Astrocyte of the hippocampus (primary cell): ENCODE data around the gene IL31.

Experiments used
- DNase-seq: peaks from one replicate; pipeline ENCODE4 v3.0.0; 2011; ENCODE audit warnings: low read depth, low spot score

Gene IL31

DNA sequence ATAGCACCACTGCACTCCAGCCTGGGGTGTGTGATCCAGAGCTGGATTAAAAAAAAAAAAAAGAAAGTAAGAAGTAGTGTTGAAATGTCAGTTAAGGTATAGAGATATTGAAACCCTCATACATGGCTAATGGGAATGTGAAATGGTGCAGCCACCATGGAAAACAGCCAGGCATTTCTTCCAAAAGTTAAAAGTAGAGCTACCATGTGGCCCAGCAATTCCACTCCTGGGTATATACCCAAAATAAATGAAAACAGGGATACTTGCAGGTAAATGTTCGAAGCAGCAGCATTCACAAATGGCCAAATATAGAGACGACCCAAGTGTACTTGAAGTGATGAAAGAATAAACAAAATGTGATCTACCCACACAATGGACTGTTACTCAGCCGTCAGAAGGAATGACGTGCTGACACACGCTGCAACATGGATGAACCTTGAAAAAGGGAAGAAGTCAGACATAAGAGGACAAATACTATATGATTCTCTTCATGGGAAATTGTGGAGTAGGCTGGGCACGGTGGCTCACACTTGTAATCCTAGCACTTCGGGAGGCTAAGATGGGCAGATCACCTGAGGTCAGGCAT is 15.2 kb downstream of the IL31 start:
- DNase-seq = no peak

DNA sequence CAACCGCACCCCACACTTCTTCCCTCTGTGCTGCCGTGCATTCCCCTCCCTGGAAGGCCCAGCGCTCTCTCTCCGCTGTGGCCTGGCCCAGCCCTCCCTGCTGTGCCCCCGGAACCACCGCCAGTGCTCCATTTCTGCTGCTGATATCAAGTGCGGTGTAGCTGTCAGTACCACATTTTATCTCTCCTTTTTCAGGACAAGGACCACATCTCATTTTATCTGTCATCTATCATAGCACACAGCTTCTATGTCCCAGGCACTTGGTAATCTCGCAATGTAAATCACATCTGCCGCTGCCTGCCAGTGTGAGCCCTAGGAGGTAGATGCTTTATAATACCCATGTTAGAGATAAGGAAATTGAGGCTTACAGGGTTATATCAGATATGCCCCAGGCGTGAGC is 18.3 kb downstream of the IL31 start:
- no peak for DNase-seq

DNA sequence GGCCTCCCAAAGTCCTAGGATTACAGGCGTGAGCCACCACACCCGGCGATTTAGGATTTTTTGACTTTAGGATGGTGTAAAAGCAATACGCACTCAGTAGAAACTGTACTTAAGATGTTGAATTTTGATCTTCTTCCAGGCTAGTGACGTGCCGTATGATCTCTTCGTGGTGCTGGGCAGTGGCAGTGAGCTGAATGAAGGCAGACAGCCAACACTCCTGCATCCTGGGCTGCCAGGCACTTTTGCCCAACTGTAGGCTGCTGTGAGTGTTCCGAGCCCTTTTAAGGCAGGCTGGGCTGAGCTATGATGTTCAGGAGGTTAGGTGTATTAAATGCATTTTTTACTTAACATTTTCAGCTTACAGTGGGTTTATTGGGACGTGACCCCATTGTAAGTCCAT is 21.3 kb downstream of the IL31 start:
- no peak for DNase-seq

DNA sequence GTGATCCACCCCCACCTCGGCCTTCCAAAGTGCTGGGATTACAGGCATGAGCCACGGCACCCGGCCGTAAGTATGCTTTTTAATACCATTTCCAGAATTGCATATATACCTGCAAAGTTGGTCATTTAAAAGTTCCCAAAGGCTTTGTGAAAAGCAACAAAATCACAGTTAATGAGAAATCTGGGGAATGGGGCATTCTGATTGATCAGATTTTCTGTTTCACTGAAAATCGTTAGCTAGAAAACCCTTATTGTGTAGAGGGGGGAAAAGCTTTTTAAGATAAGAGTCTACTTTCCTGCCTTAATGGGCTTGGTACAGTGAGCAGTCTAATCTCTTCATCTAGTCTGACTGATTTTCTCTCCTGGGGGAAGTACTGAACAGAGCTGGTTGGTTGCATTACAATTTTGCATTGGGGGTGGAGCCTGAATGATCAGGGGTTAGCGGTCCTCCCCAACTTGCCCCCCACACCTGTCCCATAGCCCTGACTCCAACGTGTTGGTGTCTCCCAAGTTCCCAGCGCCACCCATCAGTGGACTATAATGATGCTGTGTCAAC is 23.8 kb downstream of the IL31 start:
- DNase-seq = no peak

DNA sequence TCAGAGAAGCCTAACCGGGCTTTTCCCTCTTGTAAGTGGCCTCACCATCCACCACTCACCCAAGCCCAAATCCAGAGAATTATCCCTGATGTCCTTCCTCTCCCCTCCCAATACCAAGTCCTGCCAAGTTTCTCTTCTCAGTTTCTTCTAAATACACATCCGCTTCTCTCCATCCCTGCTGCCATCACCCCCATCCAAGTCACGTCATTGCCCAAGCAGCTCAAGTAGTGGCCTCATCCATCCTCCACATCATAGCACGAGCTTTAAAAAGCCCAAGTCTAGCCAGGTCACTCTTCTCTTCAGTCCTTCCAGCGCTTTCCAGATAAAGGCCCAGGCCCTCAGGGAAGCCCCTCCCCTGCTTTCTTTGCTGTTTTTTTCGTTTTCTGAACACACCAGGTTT is 25.4 kb downstream of the IL31 start:
- no peak for DNase-seq

DNA sequence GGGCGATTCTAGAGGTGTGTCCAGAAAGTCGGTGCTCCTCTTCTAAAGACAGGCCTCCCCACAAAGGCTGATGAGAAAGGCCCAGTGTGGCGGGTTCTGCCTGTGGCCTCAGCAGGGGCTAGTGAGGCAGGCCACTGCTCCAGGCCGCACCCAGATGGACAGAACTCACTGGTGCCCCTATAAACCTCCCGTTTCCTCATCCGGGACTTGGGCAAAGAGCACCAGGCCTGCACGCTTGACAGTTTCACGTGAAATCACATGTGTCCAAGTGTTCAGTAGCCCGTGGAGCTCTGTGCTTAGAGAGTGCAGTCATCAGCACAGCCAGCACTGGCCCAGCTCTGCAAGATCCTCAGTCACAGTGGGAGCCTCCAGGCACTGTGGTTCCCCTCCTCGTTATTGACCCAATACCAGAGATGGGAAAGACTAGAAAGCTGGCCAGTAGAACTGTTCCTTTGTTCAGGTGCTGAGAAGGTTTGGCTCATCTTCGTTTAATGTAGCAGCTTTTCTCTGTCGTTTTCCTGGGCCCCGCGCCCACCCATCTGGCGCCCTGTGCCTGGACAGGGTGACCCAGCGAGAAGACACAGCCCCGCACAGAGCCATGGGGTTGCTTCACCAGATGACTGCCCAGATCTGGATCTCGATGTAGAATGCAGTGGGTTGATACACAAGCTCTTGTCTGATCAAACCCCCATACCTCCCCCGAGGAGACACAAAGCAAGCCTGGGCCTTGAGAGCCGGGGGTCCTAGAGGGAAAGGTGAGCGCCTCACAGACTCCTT is 26.3 kb downstream of the IL31 start:
- DNase-seq = no peak

DNA sequence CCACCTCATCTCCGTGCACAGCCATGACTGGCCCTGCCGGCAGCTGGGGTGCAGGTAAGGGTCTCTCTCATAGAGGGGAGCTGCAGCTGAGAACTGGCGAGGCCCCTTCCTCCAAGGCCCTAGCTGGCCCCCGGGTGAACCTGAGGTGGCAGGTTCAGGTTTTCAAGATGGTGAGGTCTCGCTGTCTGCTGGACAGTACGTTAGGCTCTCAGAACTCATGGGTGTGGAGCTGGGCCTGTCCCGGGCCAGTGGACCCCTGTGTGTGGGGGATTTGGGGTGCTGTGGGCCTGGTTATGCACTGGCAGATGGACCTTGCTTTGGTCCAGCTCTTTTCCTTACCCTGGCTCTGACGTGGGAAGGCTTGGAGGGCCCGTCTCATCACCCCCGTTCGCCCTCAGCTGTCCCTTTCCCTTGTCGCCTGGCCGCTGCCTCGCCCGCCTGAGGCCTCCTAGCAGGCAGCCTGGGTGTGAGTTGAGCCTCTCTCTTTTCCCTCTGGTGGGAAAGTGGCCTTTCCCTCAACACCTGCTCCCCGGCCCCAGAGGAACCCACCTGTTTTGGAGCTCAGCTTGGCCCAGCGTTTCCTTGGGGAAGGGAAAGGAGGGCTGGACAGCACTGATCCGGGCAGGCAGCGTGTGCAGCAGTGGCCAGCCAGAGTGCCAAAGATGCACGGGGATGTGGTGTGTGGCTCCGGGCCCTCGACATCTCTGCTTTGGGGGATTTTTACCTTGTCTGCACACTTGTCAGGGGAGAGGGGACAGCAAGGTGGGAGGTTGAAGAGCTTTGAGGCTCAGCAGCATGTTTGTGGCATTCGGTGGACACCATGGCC is 28.3 kb downstream of the IL31 start:
- DNase-seq = no peak

DNA sequence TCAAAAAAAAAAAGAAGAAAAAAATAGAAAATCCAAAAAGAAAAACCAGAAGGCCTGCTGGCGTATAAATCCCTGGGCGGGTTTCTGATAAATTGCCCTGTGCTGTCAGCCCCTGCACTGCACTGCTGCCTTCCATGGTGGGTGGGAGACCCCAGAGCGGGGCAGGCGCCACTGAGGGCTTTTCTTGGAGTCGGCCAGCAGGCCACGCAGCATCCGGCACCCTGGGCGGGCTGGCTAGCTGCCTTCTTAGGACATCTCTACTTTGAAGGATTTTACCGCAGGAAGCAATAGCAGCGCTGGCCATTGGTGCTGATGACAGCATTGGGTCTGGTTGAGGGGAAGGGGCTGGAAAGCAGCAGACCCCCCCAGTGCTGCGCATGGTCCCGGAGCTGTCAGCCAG is 29.1 kb downstream of the IL31 start:
- DNase-seq = no peak

DNA sequence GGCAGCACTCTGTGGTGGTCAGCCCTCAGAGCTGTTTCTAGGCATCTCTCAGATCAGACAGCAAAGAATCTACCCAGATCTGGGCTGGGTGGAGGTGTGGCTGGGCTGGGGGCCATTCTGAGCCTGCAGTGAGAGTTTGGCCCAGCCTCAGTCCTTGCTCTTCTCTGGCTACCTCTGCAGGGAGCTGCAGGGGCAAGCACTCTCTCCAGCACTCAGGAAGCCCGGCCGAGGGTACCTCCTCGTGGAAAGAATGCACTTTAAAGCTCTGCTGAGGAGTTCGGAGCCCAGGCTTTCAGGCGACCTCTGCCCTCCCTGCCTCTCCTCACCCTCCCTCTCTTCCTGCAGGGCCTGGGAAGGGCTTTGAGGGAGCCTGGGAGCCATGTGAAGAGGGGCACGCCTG is 31.2 kb downstream of the IL31 start:
- no peak for DNase-seq

DNA sequence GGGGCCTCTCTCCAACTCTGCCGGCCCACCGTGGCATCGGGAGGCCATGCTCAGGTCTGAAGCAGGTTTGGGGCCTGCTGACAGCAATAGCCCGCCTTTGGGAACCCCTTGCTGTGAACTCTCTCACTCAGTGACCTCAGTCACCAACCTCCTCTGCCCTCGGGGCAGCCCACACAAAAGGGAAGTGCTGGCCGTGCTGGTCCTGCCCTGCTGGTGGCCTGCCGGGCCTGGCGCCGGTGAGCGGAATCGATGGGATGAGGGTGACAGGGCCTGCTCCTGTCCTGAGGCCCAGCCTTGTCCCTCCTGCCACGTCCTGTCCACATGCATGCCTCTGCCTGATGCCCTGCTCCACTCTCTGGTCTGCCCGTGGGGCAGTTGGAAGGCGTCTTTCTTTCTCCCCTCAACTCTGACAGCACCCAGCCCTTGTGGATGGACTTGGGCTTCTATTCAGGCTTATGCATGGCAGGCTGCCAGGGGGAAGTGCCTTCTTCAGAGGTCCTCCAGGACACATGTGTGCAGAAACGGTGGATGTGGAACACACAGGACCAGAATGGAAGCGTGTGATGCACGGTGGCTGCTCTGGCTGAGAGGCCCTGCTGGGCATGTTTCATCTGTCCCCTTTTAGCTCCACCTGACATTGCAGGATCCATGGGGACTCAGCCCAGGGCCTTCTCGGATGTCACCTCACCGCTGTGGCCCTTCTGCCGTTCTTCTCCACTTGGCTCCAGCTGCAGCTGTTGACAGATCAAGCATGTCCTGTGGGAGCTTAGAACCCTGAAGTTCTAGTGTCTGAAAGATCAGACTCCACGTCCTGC is 31.9 kb downstream of the IL31 start:
- DNase-seq = no peak

DNA sequence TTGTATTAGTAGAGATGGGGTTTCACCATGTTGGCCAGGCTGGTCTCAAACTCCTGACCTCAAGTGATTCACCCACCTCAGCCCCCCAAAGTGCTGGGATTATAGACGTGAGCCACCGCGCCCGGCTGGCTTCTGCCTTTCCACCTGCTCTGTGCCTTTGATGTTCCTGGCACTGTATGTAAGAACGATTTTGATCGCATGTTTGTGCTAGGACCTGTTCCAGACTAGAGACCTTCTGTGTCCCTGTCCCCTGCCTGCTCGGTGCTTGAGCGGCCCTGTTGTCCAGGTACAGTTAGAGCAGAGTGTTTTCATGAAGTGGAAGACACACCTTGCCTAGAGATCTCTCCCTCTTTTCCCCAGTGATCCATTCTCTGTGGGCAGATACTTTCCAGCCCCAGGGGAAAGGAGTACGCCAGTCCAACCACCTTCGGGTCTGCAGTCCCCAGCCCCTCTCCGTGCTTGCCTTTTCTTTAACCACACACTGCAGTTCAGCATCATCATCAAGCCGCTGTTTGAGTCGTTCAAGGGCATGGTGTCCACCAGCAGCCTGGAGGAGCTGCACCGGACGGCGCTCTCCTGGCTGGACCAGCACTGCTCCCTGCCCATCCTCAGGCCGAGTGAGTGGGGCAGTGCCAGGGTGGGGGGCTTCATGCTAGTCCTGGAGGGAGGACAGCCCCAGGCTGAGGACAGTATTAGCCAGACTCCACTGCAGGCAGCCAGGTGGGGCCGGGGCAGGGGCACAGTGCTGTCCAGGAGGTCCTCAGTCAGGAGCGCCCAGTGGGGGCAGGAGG is 33.4 kb downstream of the IL31 start:
- DNase-seq = no peak

DNA sequence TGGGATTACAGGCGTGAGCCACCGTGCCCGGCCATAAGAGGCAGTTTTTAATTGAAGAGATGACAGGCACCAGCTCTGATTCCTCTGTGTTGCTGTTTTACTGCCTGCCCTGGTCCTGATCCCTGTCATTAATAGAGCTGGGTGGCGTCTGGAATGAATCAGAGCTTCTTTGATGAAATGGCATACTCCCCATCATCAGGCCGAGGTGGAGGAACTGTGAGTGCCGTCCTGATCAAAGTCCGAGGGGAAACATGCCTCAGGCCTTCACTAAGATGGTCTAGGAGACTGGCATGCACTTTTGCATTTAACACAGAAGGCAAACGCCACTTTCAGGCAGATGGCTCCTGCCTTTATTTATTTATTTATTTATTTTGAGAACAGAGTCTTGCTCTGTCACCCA is 34.1 kb downstream of the IL31 start:
- no peak for DNase-seq

DNA sequence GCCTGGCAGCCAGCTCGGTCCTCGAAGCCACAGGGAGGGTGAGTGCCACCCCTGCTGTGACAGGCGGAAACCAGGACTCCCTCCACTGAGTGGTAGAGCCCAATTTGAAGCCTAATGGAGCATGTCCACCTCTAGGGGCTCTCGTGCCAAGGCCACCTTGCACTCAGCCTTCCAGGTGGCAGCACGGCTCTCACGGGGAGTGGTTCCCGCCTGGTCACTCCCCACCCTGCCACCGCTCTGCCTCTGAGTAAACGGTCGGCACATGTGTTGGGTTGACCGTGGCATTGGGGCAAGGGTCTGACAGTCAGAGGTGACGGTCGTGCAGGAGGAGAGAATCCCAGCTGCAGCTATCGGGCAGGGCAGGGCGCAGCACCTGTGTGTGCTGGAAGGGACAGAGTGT is 34.8 kb downstream of the IL31 start:
- DNase-seq = no peak

DNA sequence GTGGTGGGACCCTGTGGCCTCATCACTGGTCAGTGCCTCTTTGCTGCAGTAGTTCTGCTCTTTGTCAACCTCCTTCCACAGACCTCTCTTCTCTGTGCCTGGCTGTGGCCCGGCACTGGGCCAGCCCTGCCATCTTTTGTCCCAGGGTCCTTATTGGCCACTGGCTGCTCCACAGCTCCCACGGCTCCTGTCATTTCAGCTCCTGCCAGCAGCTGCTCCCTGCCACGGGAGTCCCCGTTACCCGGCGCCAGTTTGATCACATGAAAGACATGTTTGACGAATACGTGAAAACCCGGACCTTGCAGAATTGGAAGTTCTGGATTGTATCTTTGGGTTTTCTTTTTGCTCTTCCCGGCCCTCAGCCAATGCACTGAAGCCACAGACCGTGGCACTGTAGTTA is 35.4 kb downstream of the IL31 start:
- DNase-seq = no peak

DNA sequence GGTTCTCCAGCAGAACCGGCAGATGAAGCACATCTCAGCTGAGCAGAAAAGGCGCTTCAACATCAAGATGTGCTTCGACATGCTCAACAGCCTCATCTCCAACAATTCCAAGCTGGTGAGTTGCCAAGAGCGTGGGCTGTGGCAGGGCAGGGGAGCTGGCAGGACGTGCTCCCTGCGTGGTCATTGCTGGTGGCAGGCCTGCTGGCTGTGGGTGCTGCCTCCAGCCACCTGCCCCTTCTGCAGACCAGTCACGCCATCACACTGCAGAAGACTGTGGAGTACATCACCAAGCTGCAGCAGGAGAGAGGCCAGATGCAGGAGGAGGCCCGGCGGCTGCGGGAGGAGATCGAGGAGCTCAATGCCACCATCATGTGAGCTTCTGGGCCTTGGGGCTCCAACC is 35.8 kb downstream of the IL31 start:
- no peak for DNase-seq

DNA sequence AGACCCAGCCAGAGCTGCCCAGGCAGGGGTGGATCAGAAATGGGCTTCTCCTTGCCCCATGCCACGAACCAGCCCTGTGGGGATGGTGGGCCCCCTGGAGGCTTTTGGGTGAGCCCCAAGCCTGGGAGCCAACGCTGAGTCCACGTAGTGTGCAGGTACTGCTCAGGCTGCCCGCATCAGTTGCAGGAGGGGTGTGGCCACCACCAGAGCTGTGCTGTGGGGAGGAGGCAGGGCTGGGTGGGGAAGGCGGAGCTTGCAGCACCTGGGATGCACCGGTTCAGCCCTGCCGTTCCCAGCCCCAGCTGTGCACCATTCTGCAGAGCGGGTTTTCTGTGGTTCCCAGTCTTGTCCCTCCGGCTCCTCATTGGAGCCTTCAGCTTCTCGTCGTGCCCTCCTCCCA is 36.3 kb downstream of the IL31 start:
- no peak for DNase-seq

DNA sequence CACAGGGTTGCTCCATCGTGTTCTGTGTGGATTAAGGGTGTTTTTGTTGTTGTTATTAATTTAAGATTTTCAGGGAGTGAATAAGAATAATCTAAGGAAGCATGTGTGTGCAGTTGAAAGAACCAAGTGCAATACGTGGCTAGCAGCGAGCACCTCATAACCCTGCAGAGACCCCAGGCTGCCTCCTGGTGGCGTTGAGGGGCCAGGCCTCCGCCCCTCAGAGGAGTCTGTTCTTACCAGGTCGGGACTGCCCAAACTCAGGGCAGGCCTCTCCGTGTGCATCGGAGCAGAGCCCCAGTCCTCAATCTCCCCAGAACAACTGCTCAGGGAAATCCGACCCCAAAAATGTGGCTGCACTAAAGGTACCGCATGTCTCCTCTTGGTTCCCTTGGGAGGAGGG is 36.8 kb downstream of the IL31 start:
- no peak for DNase-seq

DNA sequence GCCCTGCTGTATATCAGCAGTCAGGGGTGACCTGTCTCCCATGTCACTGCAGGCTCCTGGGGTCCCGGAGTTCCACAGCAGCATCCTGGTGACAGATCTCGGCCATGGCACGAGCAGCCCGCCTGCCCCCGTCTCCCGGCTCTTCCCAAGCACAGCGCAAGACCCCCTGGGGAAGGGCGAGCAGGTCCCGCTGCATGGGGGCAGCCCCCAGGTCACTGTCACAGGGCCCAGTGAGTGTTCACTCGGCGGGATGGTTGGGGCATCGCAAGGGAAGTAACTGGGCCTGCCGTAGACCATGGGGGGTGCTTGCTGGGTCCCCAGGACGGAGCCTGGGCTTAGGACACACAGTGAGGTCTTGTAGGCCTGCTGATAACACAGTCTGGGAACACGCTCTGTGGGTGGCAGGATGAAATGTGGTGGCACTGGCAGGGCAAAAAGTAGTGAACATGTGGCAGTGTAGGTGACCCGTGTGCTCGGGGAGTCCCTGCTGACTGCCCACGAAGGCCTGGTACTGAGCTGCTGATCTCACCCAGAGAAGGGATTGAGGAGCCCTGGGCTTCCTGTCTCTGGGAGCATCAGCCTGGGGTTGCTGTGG is 38.5 kb downstream of the IL31 start:
- no peak for DNase-seq

DNA sequence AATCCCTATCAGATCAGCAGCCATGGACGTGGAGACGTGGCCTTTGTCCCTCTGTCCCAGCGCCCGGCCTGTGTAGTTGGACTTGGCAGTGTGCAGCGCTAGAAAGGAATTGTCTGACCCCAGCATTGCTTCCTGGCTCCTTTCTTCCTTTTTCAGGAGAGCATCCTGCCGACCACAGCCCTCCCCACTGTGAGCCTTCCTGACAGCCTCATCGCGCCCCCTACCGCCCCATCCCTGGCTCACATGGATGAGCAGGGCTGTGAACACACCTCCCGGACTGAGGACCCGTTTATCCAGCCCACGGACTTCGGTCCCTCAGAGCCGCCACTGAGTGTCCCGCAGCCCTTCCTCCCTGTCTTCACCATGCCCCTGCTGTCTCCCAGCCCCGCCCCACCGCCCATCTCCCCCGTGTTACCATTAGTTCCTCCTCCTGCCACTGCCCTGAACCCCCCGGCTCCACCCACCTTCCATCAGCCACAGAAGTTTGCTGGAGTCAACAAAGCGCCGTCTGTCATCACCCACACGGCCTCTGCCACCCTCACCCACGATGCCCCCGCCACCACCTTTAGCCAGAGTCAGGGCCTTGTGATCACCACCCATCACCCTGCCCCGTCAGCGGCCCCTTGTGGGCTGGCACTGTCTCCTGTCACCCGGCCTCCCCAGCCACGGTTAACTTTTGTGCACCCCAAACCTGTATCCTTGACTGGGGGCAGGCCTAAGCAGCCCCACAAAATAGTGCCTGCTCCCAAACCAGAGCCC is 40.6 kb downstream of the IL31 start:
- no peak for DNase-seq

DNA sequence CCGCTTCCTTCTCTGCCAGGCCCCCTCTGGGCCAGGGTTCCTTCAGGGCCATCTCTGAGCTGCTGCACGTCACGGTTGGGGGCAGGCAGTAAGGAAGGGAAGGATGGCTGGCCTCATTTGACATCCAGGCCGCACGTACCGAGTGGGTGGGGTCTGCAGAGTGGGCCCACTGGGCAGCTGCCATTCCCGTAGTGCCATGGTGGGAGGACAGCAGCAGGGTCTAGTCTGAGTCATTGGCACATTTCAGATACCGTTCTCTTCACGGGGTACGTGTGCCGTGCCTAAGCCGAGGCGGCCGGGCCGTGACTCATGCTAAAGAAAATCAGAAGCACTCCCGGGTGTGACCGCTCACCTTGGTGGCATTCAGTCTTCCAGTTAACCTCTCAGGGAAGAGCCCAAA is 43.9 kb downstream of the IL31 start:
- peak; percentile 64 for DNase-seq
